GM19395 (cell line): ENCODE measurements around the gene EYA2.
"Not testable (repeated sequence)": the region's sequence is repeated elsewhere in the genome, so short reads cannot be mapped to it uniquely, and the experiment has no call there.

ENCODE experiments used
- ATAC-seq: cut with Tn5 transposase; IDR thresholded peaks from one replicate; pipeline ENCODE4 v1.9.1; 2021; ENCODE audit warnings: mild to moderate bottlenecking, moderate library complexity; ENCODE audit not compliant: unreplicated experiment

The EYA2 gene

DNA sequence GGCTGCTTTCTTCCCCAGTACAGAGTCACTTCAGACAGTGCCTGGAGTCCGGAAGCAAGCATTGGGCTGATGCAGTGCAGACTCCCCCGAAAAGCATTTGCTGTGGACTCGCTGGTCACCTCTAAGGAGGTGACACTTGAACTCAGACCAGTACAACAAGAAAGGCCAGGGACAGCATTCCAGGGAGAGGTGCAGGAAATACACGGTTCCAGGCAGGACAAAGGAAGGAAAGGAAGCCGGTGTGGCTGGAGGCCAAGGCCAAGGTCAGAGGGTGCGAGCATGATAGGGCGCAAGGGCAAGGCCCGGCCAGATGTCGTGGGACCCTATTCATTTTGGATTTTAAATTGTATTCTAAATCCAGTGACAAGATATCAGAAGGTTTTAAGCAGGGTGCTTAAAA lies 300.9 kb downstream of the EYA2 start:
- no peak for ATAC-seq

DNA sequence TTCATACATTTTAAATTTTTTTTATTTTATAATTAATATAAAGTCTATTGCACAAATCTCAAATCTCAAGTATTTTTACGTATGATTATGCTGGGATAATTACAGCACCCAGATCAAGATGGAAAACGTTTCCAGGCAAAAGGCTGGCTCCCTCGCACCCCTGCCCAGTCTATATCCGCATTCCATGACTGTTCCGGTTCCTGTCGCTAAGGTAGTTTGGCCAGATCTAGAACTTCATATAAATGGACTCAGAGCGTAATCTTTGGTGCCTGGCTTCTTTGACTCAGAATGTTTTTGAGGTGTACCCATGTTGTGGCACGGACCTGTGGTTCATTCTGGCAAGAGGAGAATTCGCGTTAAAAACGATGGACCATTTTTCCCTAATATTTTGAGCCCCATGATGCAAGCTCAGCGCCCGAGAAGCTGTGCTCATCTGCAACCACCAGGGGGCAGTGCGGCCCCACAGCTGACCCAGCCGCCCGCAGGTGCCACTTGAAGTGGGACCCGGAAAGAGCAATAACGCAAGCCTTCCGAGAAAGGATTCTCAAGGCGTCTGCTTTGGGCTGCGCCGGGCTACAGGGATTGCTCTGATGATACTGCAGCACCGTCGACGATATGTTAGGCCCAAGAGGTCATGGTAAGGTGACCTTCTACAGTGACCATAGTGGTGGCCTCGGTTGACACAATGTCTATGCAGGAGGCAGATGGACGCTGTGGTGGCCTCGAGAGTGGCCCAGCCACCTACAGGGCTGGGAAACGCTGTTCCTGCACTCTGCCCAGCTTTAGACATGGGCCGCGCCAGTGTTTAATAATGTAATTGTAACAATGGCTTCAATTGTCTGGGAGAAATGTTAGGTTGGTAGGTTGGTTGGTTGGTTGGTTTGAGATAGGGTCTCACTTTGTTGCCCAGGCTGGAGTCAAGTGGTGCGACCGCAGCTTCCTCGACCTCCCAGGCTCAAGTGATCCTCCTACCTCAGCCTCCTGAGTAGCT lies 301.7 kb downstream of the EYA2 start:
- no peak for ATAC-seq

DNA sequence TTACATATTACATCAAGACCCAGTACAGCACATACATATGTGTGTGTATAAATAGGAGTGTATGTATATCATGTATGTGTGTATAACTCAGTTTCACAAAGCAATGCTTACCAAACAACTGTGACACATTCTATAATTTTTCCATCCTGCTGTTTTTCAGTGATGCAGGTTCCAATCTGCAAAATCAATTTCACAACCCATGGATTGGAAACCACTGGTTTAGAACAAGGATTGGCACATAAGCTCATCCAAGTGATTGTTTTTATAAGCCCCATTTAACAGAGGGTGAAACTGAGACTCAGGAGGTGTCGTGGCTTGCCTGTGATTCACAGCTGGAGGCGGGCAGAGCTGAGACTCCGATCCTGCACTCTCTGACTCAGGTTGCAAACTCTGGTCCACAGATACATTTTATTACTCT lies 303.6 kb downstream of the EYA2 start:
- ATAC-seq, result no peak

DNA sequence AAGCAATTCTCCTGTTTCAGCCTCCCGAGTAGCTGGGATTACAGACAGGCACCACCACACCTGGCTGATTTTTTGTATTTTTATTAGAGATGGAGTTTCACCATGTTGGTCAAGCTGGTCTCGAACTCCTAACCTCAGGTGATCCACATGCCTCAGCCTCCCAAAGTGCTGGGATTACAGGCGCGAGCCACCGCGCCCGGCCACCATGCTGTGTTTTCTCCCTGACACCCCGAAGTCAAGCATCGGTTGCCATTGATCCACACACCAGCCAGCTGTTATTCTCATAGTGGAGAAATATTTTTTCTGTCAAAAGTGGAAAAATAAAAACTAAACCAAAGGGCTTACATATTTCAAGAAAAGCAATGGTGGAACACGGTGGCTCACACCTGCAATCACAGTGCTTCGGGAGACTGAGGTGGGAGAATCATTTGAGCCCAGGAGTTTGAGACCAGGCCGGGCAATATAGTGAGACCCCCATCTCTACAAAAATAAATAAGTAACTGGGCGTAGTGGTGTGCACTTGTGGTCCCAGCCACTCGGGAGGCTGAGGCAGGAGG lies 304.4 kb downstream of the EYA2 start:
- no peak for ATAC-seq

DNA sequence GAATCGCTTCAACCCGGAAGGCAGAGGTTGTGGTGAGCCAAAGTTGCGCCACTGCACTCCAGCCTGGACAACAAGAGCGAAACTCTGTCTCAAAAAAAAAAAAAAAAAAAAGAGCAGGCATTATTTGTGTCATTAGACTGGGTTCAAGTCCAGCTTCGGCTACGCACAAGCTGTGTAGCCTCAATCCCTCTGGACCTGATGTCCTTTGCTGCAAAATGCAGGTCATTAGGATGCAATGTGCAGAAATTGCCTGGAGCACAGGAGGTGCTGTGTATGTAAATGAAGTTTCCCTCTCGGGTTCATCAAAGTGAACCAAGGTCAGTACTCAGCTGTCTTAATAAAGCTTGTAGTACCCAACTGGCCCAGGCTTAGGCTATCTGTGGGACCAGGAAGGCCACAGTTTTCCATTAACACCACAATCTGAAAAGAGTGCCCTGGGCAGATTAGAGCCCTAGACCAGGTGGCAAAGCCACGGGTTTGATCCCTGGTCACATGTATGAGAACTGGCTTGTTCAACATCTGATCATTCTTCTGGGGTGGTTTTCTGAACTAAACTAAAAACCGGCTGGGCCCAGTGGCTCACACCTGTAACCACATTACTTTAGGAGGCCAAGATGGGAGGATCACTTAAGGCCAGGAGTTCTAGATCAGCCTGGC lies 306.6 kb downstream of the EYA2 start:
- ATAC-seq, result no peak

DNA sequence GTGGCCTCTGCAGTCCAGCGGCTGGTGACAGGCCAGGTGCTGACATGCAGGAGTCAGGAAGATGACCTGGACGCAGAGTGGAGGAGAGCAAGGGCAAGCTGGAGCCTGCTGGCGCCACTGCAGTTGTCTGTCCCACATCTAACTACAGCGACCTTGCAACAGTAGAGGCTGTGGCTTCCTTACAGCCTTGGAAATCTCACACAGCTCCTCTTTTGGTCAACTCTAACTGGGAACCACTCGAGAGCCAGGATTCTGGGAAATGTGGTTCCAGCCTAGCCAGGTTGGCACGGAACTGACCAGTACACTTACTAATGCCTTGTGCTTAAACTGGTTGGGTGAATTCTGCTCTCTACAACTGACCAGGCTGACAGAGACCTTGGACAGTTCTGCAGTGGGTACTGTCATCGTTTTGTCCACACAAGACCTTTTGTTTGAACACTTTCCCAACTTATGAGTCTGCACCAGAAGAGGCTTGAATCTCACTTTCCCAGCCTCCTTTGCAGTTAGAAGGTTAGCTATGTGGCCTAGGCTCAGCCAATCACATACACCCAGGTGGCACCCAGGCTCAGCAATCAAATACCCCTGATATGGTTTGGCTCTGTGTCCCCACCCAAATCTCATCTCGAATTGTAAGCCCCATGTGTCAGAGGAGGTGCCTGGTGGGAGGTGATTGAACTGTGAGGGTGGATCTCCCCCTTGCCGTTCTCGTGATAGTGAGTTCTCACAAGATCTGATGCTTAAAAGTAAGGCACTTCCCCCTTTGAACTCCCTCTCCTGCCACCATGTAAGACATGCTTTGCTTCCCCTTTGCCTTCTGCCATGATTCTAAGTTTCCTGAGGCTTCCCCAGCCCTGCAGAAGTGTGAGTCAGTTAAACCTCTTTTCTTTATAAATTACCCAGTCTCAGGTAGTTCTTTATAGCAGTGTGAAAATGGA lies 308.4 kb downstream of the EYA2 start:
- ATAC-seq, result no peak

DNA sequence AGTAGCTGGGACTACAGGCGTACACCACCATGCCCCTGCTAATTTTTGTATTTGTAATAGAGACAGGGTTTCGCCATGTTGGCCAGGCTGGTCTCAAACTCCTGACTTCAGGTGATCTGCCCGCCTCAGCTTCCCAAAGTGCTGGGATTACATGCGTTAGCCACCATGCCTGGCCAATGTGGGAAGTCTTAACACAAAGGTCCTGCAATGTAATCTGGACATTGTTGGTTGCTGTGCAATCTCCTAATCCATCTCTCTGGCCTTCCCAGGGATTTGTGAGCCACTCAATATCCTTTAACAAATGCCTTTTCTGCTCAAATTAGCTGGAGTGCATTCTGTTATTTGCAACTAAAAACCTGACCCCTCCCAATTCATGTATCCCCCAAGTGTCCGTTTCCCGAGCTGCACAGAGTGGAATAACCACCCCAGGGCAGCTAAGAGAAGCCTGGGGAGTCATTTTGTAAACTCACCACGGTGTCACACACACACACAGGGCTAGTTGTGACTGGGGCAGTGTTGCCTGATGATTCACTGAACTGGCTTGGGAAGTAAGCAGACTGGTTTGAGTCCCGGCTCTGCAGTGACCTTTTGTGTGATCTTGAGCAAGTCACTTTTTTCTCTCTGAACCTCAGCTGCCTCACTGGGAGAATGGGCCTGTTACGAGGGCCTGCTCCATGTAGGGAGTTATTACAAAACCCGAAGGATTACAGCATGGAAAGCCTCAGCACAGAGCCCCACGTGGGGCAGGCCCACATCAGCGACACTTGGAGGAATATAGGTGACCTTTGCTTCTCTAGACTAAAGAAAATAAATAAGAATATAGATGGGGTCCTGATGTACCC lies 309.6 kb downstream of the EYA2 start:
- no peak for ATAC-seq

DNA sequence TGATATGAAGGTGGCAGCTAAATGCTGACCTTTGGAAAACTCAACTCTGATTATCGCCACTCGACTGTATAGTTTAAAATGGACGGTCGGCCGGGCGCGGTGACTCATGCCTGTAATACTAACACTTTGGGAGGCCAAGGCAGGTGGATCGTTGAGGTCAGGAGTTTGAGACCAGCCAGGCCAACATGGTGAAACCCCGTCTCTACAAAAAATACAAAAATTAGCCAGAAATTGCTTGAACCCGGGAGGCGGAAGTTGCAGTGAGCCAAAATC lies 310.1 kb downstream of the EYA2 start:
- not testable (repeated sequence) for ATAC-seq

DNA sequence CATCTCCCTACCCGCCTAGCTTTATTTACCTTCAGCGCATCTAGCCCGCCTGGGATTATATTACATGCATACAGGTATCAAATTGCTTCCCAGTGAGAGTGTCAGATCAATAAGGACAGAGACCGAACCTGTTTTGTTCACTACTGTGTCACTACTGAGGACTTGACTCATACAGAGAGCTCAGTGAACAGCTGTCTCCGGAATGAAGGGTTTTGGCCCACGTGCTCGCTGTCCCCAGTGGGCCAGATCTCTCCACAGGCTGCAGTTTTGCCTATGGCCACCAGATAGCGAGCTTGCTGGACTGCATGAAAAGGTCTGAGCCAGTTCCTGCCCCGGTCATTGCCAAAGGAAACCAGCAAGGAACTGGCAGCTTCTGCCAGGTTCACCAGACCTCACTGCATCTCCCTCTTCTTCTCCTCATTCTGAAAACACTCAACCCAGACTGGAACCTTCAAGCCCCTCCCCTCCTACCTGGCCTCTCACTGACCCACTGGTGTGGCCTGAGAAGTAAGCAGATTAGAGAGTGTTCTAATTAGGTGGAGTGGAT lies 311.0 kb downstream of the EYA2 start:
- ATAC-seq, result no peak

DNA sequence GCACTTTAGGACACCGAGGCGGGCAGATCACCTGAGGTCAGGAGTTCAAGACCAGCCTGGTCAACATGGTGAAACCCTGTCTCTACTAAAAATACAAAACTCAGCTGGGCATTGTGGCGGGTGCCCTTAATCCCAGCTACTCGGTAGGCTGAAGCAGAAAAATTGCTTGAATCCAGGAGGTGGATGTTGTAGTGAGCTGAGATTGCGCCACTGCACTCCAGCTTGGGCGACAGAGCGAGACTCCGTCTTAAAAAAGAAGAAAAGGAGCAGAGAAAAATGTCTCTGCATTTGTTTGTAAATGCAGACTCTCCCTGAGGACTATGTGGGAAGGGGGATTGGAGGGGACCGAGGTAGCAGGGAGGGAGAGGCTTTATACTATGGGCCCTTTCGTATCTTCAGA lies 311.9 kb downstream of the EYA2 start:
- not testable (repeated sequence) for ATAC-seq

DNA sequence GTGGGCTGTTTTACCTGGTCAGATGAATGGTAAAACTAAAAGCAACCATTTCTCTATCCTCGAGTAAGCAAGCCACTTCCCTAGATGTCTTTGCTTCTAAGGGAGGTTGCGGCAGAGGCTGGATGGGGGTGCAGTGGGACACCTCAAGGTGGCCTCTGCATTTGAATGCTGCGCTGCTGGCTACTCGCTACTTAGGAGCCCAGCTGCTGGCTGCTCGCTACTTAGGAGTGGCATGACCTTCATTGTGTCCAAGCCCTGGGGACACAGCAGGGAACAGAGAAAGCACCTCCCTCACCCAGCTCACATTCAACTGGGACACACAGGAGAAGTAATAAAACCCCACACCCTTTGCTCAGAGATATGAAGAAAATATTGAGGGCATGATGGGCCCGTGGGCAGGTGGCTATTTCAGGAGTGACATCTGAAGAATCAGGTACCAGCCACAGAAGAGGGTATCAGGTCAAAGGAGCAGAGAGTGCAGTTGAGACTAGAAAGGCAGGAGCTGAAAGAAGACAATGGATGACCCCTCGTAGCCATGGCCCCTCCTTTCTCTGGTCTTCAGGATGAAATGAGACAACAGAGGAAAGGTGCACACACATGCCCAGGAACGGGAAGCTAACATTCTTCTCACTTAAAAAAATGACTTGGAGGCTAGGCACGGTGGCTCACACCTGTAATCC lies 312.5 kb downstream of the EYA2 start:
- ATAC-seq, result no peak

DNA sequence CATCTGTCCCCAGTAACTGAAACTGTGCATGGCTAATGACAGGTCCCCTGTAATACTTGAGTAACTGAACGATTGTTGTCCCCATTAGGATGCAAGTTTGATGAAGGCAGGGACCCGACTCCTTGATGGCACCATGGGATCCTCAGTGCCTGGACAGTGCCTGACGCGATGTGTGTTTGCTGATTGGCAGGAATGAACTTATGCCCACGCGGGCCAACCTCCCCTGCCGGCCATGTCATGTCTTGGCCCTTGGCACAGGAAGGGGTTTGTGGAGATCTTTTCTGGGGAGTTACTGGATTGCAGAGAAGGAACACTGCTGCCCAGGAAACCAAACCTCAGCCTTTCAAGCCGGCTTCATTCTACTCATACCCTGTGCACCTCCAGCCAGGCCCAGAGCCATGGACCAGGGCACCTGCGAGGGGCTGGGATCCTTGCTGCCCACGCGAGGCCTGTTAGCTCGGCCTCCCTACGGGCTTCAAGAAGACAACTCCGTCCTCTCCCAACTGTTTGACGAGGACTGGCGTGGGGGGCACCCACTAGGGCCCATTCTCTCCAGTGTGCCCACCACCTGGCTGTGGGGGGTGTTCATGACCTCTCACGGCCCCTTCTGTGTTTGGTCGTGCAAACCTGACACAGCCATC lies 314.0 kb downstream of the EYA2 start:
- ATAC-seq, result no peak

DNA sequence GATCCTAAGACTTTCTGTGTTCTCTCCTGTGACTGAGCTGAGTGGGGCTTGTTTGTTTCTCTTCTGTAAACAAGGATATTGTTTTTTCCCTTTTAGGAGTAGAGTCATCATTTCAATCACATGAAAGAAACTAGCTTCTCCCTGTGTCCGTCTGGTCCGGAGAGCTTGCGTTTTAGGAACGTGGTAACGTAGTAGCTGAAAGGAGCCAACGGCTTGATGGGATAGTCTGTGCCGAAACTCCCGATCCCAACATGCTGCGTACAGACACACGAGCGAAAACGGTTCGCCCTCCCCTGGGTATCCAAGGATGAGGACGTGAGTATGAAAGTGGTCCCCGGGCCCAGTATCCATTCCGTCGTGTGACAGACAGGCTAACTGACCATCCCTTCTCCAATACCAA lies 315.3 kb downstream of the EYA2 start:
- ATAC-seq, result no peak

DNA sequence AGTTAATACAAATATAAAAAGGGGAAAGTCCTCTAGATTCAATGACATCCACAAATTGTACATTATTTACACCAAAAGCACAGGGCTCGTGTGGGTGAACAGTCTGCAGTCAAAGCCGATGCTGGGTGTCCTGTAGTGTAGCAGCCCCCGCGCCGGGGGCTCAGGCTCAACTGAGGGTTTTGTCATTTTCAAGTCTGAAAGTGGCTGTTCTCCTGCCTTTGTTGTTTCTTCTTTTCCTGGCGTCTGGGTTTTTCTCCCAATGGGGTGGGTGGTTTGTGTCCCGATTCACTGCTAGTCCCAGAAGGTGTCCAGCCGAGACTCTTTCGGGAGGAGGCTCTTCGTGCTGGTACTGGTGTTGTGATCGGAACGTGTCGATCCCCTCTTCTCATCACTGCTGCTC lies 315.8 kb downstream of the EYA2 start:
- no peak for ATAC-seq

DNA sequence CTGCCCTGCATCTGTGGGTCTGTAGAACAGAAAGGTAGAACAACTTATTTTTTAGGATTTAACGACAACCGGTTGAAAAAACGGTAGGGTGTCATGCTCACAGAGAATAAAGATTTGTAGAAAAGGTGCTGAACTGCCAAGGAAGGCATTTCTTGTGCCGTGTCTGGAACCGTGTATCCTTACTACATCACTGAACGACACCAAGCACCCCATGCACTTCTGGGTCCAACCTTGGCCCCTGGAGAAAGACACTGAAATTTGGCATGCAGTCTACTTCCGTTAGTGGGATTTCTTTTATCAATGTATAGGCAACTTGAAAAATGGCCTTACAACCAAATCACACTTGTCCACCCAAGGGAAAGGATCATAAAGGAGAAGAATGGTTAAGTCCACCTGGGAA lies 316.4 kb downstream of the EYA2 start:
- ATAC-seq, result no peak

DNA sequence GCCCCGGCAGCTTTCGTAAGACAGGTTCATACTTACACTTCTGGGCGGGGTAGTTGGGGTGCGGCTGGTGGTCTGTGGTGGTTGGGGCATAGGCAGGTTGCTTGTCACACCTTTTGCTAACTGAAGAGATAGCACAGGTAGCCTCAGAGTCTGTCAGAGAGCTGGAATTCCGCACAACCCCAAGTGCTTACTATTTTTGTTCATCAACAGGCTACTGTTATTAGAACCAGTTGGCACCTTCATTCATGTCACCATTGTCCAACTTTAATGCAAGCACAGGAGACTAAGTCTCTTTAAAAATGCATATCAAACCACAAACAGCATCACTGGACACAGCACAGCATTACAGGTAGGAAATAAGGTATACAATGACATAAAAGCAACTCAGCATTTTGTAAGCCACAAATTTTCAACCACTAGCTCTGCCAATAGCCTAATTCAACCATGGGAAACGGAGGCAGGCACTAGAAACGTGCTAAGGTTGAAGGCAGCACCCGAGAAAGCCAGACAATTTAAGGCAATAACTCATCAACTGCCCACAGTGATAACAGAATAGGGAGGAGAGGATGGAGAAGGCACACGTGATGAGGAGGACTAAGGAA lies 318.1 kb downstream of the EYA2 start:
- ATAC-seq, result no peak

DNA sequence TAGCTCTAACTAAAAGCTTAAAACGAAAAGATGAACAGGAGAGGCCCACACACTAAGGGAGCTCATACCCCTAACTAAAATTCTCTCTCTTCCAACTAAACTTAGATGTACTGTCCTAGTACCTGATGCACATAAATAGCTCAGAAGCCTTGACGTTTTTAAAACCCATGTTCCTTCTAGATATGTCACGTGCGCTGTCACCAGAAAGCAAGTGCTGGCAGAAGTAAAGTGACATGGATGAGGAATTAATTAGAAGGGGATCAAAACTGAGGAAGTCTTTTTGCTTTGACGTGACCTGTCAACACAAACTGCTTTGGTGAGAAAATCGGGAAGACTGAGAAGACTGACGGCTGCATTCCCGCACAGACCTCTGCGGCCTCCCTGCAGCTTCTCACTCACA lies 319.3 kb downstream of the EYA2 start:
- no peak for ATAC-seq

DNA sequence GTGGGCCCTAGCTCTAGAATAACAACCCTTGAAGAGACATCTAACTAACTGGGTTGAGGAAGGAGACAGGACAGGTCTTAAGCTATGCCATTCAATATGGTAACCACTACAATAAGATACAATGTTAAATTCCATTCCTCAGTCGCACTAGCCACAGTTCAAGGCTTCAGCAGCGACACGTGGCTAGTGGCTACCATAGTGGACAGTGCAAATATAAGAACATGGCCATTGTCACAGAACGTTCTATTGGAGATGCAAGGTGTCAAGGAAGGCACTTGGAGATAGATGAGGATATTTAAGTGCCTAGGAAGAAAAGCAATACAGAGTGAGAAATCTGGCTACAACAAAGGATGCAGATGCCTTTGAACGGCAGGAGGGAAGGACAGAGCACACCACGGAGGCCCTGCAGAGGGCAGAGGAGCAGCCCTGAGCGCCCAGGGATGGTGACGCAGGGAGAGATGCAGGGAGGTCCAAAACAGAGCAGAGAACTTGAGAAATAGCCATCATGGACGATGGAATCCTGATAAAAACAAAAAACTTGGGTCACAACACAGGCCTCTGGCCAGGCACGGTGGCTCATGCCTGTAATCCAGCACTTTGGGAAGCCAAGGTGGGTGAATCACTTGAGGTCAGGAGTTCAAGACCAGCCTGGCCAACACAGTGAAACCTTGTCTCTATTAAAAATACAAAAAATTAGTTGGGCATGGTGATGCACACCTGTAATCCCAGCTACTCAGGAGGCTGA lies 321.2 kb downstream of the EYA2 start:
- no peak for ATAC-seq
